Measurements from ENCODE around the gene PGM1. TPM values are rescaled to one million over a fixed set of nuclear protein-coding genes. Genes with fewer than 3 reads are reported as not detected.

The PGM1 gene
- total RNA-seq, 1 experiment from 2014 or later, result 54.6 TPM

DNA sequence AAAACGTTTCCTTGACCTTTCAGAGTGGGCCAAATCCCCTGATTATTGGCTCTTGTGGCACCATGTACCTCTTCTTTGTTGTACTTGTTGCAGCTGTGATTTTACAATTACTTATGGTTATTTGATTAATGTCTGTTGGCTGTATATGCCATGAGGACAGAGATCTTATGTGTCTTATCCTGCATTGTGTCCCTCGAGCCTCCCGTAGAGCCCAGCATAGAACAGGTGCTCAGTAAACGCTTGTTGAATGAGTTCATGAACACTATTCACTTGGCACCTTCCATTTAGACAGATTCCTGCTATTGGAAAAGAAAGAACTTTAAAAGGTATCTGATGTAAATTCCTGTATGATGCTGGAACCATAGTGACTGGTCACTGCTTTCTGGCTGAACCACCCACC lies 48.4 kb downstream of the PGM1 start:
- Histone ChIP-seq H4K20me1 (ENCODE audit: insufficient read depth) (no peaks in the 10 kb centered on the region), H3K79me2 (ENCODE audit: insufficient read depth, low read length) (no peaks in the 10 kb centered on the region), H3K4me1 (ENCODE audit: control insufficient read depth in 1 of 2, insufficient read depth in 2 of 2, low read length in 2 of 2) (peaks cover 7 to 9% of the 10 kb centered on the region in 2 experiments; a peak in 2 of 4 replicates), H3K4me3 (replicated peaks in 1 of 2; ENCODE audit: low read depth in 1 of 2, low read length in 2 of 2) (no peak overlapping the region), H3K9me2 (ENCODE audit: insufficient read depth) (no peaks in the 10 kb centered on the region), H2AFZ (ENCODE audit: low read depth, low read length, poor library complexity, severe bottlenecking) (no peak overlapping the region), H3K9me3 (ENCODE audit: control insufficient read depth in 1 of 2, insufficient read depth in 1 of 2, low read depth in 1 of 2, low read length in 2 of 2) (no peaks in the 10 kb centered on the region), H3K27me3 (ENCODE audit: insufficient read depth, low read length) (no peaks in the 10 kb centered on the region), H3K4me2 (ENCODE audit: low read length) (no peak overlapping the region), H3K36me3 (ENCODE audit: control insufficient read depth in 1 of 2, insufficient read depth in 2 of 2, low read length in 2 of 2) (peaks cover 3 to 5% of the 10 kb centered on the region in 2 experiments; a peak in 2 of 4 replicates), H3K9ac (ENCODE audit: low read length) (no peak overlapping the region), H3K27ac (ENCODE audit: low read depth, low read length) (no peak overlapping the region)
- DNase-seq (ENCODE audit: low read depth, low spot score) (no peak), ATAC-seq (no peak)
- ChIA-PET POLR2A (no interaction called here), RAD21 (ENCODE audit: low non-redundant PET in 1 of 2, low total read pairs in 2 of 2, uncharacterized antibody in 2 of 2, unreplicated experiment in 2 of 2) (no interaction called here), CTCF (no interaction called here)
- TF ChIP-seq EZH2phosphoT487 (IDR thresholded peaks at IDR 0.05; ENCODE audit: borderline replicate concordance) (no peak), YY1 (IDR thresholded peaks at IDR 0.05; ENCODE audit: extremely low read depth, insufficient replicate concordance, low read depth, low read length) (no peak), POLR2AphosphoS5 (IDR thresholded peaks at IDR 0.05; ENCODE audit: low read depth, low read length) (no peak), RAD21 (IDR thresholded peaks at IDR 0.05; ENCODE audit: low read depth) (no peak), POLR2A (IDR thresholded peaks at IDR 0.05; ENCODE audit: borderline replicate concordance, extremely low read depth, insufficient read depth, insufficient read length) (no peak), CBX3 (IDR thresholded peaks at IDR 0.05; ENCODE audit: low read depth) (no peak), SRF (IDR thresholded peaks at IDR 0.05; ENCODE audit: low read depth) (no peak), JUND (IDR thresholded peaks at IDR 0.05) (no peak), SP1 (IDR thresholded peaks at IDR 0.05; ENCODE audit: low read depth) (no peak), ZNF274 (IDR thresholded peaks at IDR 0.05; ENCODE audit: low read depth, low read length) (no peak), ZFX (IDR thresholded peaks at IDR 0.05) (no peak), CEBPB (IDR thresholded peaks at IDR 0.05; ENCODE audit: low read depth) (no peak), ELF1 (IDR thresholded peaks at IDR 0.05; ENCODE audit: borderline replicate concordance, low read depth) (no peak), EGR1 (IDR thresholded peaks at IDR 0.05; ENCODE audit: low read depth) (no peak)
- TF ChIP-seq, protein P1, sequence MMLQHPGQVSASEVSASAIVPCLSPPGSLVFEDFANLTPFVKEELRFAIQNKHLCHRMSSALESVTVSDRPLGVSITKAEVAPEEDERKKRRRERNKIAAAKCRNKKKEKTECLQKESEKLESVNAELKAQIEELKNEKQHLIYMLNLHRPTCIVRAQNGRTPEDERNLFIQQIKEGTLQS (IDR thresholded peaks at IDR 0.05), result no peak
- TF ChIP-seq, protein P2, sequence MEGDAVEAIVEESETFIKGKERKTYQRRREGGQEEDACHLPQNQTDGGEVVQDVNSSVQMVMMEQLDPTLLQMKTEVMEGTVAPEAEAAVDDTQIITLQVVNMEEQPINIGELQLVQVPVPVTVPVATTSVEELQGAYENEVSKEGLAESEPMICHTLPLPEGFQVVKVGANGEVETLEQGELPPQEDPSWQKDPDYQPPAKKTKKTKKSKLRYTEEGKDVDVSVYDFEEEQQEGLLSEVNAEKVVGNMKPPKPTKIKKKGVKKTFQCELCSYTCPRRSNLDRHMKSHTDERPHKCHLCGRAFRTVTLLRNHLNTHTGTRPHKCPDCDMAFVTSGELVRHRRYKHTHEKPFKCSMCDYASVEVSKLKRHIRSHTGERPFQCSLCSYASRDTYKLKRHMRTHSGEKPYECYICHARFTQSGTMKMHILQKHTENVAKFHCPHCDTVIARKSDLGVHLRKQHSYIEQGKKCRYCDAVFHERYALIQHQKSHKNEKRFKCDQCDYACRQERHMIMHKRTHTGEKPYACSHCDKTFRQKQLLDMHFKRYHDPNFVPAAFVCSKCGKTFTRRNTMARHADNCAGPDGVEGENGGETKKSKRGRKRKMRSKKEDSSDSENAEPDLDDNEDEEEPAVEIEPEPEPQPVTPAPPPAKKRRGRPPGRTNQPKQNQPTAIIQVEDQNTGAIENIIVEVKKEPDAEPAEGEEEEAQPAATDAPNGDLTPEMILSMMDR (IDR thresholded peaks at IDR 0.05 in 2 of 3, conservative IDR thresholded peaks at IDR 0.05 in 1 of 3; ENCODE audit: borderline replicate concordance in 1 of 3, insufficient read depth in 1 of 3, low read depth in 2 of 3, low read length in 2 of 3), result no peak
- TF ChIP-seq, protein P3, sequence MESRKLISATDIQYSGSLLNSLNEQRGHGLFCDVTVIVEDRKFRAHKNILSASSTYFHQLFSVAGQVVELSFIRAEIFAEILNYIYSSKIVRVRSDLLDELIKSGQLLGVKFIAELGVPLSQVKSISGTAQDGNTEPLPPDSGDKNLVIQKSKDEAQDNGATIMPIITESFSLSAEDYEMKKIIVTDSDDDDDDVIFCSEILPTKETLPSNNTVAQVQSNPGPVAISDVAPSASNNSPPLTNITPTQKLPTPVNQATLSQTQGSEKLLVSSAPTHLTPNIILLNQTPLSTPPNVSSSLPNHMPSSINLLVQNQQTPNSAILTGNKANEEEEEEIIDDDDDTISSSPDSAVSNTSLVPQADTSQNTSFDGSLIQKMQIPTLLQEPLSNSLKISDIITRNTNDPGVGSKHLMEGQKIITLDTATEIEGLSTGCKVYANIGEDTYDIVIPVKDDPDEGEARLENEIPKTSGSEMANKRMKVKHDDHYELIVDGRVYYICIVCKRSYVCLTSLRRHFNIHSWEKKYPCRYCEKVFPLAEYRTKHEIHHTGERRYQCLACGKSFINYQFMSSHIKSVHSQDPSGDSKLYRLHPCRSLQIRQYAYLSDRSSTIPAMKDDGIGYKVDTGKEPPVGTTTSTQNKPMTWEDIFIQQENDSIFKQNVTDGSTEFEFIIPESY (IDR thresholded peaks at IDR 0.05; ENCODE audit: extremely low read depth, insufficient replicate concordance, low read length), result no peak
- TF ChIP-seq, protein P4, sequence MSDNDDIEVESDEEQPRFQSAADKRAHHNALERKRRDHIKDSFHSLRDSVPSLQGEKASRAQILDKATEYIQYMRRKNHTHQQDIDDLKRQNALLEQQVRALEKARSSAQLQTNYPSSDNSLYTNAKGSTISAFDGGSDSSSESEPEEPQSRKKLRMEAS (IDR thresholded peaks at IDR 0.05), result no peak
- TF ChIP-seq, protein P5, sequence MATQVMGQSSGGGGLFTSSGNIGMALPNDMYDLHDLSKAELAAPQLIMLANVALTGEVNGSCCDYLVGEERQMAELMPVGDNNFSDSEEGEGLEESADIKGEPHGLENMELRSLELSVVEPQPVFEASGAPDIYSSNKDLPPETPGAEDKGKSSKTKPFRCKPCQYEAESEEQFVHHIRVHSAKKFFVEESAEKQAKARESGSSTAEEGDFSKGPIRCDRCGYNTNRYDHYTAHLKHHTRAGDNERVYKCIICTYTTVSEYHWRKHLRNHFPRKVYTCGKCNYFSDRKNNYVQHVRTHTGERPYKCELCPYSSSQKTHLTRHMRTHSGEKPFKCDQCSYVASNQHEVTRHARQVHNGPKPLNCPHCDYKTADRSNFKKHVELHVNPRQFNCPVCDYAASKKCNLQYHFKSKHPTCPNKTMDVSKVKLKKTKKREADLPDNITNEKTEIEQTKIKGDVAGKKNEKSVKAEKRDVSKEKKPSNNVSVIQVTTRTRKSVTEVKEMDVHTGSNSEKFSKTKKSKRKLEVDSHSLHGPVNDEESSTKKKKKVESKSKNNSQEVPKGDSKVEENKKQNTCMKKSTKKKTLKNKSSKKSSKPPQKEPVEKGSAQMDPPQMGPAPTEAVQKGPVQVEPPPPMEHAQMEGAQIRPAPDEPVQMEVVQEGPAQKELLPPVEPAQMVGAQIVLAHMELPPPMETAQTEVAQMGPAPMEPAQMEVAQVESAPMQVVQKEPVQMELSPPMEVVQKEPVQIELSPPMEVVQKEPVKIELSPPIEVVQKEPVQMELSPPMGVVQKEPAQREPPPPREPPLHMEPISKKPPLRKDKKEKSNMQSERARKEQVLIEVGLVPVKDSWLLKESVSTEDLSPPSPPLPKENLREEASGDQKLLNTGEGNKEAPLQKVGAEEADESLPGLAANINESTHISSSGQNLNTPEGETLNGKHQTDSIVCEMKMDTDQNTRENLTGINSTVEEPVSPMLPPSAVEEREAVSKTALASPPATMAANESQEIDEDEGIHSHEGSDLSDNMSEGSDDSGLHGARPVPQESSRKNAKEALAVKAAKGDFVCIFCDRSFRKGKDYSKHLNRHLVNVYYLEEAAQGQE (IDR thresholded peaks at IDR 0.05; ENCODE audit: low read depth), result no peak
- no TSS peak for BruUV-seq (replicated peaks)
- intact Hi-C loops (cut with micrococcal nuclease), result no loop called here

Measured in HCT116 (cell line).